HepG2 (cell line): ENCODE data around the gene CCM2.

Source experiments
- ATF6 ChIP-seq: sonication (generic); formaldehyde crosslinking; conservative IDR thresholded peaks from 2 replicates; pipeline ENCODE4 v1.4.0; 2020; ENCODE audit warnings: missing genetic modification reagents
- CTCF ChIP-seq: sonication (generic); formaldehyde crosslinking; IDR thresholded peaks from 2 replicates; pipeline ENCODE4 v1.5.0; 2020; ENCODE audit warnings: mild to moderate bottlenecking, missing genetic modification reagents, moderate library complexity
- ELF1 ChIP-seq: sonication (generic); formaldehyde crosslinking; IDR thresholded peaks from 2 replicates; pipeline ENCODE4 v1.4.0; 2020; ENCODE audit warnings: missing genetic modification reagents
- JUNB ChIP-seq: sonication (generic); formaldehyde crosslinking; IDR thresholded peaks from 2 replicates; pipeline ENCODE4 v1.8.0; 2022; ENCODE audit warnings: missing genetic modification reagents, mild to moderate bottlenecking, borderline replicate concordance
- PRDM15 ChIP-seq: sonication (generic); formaldehyde crosslinking; IDR thresholded peaks from 2 replicates; pipeline ENCODE4 v1.4.0; 2020; ENCODE audit warnings: missing genetic modification reagents
- PRDM4 ChIP-seq: sonication (generic); formaldehyde crosslinking; IDR thresholded peaks from 2 replicates; pipeline ENCODE4 v1.9.0; 2021; ENCODE audit warnings: missing genetic modification reagents, borderline replicate concordance
- RBM39 ChIP-seq: fragments of 200-400 bp; formaldehyde crosslinking; IDR thresholded peaks from one replicate; pipeline ENCODE4 v1.6.1; 2018; ENCODE audit warnings: antibody characterized with exemption, mild to moderate bottlenecking, low read depth, low read length; ENCODE audit not compliant: poor library complexity, severe bottlenecking
- SIN3B ChIP-seq: fragments of 150-350 bp; IDR thresholded peaks from 2 replicates; pipeline ENCODE4 v1.6.1; 2014; ENCODE audit warnings: low read length
- SMARCC2 ChIP-seq: fragments of 450-650 bp; IDR thresholded peaks from 2 replicates; pipeline ENCODE4 v1.6.1; 2017; ENCODE audit warnings: antibody characterized with exemption, mild to moderate bottlenecking
- TAF1 ChIP-seq: sonication (generic); formaldehyde crosslinking; IDR thresholded peaks from 2 replicates; pipeline ENCODE4 v1.4.0; 2020; ENCODE audit warnings: missing genetic modification reagents
- YY1 ChIP-seq: IDR thresholded peaks from 2 replicates; pipeline ENCODE4 v1.6.1; 2011; ENCODE audit warnings: low read length, low read depth, moderate library complexity, mild to moderate bottlenecking; ENCODE audit not compliant: insufficient read depth, insufficient replicate concordance
- ZBTB38 ChIP-seq: sonication (generic); formaldehyde crosslinking; IDR thresholded peaks from 2 replicates; pipeline ENCODE4 v1.5.1; 2020; ENCODE audit warnings: mild to moderate bottlenecking, missing genetic modification reagents

GRCh38 chr7:45119550-45119949 is 119.5 kb downstream of the CCM2 start:
- TF ChIP-seq ATF6 (CRISPR knock-in tag) (no peak), SMARCC2 (no peak), SIN3B (no peak), YY1 (no peak), ELF1 (no peak), ZBTB38 (no peak), TAF1 (CRISPR knock-in tag) (no peak), CTCF (CRISPR knock-in tag) (no peak), PRDM4 (CRISPR knock-in tag) (no peak), PRDM15 (CRISPR knock-in tag) (no peak), JUNB (no peak), RBM39 (no peak)
